Measurements from ENCODE around the gene MYO9A.
"Not testable (repeated sequence)": the region's sequence is repeated elsewhere in the genome, so short reads cannot be mapped to it uniquely, and the experiment has no call there.

The MYO9A gene

DNA sequence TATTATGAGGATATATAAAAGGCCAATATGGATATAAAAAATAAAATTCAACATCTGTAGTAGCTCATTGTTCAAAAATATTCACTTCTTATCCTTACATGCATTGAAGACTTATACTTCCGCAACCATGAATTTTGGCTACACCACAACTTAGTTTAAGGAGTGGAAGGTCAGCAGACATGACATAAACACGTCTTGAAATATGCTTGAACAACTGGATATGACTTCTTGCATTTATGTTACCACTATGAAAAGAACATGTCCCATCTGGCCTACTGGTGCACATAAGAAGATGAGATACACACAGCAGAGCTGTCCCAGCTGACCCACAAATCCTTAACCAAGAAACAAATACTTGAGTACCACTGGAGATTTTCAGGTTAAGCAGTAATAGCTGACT lies 52.1 kb downstream of the MYO9A start:
- DNase-seq (ENCODE audit: low read depth), result no peak
- H3K4me3 ChIP-seq (ENCODE audit: low read depth, low read length), result no peak overlapping the region
- TF ChIP-seq POLR2A (IDR thresholded peaks at IDR 0.05; ENCODE audit: extremely low read depth, insufficient read length), result no peak

DNA sequence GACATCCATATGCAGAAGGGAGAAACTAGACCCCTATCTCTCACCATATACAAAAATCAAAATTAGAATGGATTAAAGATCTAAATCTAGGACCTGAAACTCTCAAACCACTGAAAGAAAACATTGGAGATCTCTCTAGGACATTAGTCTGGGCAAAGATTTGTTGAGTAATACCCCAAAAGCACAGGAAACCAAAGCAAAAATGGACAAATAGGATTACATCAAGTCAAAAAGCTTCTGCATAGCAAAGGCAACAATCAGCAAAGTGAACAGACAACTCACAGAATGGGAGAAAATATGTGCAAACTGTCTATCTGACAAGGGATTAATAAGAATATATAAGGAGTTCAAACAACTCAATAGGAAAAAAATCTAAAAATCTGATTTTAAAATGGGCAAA lies 54.8 kb downstream of the MYO9A start:
- no peak overlapping the region for H3K4me3 ChIP-seq (ENCODE audit: low read depth, low read length)
- TF ChIP-seq POLR2A (IDR thresholded peaks at IDR 0.05; ENCODE audit: extremely low read depth, insufficient read length), result no peak
- no peak for DNase-seq (ENCODE audit: low read depth)

DNA sequence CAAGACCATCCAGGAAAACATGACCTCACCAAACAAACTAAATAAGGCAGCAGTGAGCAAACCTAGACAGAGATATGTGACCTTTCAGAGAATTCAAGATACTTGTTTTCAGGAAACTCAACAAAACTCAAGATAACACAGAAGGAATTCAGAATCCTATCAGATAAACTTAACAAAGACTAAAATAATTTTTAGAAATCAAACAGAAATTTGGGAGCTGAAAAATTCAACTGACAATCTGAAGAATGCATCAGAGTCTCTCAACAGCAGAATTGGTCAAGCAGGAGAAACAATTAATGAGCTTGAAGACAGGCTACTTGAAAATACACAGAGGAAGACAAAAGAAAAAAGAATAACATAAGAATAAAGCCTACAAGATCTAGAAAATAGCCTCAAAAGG lies 55.6 kb downstream of the MYO9A start:
- no peak for DNase-seq (ENCODE audit: low read depth)
- TF ChIP-seq, protein P1, sequence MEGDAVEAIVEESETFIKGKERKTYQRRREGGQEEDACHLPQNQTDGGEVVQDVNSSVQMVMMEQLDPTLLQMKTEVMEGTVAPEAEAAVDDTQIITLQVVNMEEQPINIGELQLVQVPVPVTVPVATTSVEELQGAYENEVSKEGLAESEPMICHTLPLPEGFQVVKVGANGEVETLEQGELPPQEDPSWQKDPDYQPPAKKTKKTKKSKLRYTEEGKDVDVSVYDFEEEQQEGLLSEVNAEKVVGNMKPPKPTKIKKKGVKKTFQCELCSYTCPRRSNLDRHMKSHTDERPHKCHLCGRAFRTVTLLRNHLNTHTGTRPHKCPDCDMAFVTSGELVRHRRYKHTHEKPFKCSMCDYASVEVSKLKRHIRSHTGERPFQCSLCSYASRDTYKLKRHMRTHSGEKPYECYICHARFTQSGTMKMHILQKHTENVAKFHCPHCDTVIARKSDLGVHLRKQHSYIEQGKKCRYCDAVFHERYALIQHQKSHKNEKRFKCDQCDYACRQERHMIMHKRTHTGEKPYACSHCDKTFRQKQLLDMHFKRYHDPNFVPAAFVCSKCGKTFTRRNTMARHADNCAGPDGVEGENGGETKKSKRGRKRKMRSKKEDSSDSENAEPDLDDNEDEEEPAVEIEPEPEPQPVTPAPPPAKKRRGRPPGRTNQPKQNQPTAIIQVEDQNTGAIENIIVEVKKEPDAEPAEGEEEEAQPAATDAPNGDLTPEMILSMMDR (IDR thresholded peaks at IDR 0.05; ENCODE audit: low read depth, low read length), result no peak
- TF ChIP-seq, protein P2, sequence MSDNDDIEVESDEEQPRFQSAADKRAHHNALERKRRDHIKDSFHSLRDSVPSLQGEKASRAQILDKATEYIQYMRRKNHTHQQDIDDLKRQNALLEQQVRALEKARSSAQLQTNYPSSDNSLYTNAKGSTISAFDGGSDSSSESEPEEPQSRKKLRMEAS (IDR thresholded peaks at IDR 0.05; ENCODE audit: low read depth, low read length), result no peak
- TF ChIP-seq POLR2A (IDR thresholded peaks at IDR 0.05; ENCODE audit: extremely low read depth, insufficient read length), result no peak
- TF ChIP-seq MYC (IDR thresholded peaks at IDR 0.05; ENCODE audit: low read depth, low read length), result no peak
- no peak overlapping the region for H3K4me3 ChIP-seq (ENCODE audit: low read depth, low read length)

DNA sequence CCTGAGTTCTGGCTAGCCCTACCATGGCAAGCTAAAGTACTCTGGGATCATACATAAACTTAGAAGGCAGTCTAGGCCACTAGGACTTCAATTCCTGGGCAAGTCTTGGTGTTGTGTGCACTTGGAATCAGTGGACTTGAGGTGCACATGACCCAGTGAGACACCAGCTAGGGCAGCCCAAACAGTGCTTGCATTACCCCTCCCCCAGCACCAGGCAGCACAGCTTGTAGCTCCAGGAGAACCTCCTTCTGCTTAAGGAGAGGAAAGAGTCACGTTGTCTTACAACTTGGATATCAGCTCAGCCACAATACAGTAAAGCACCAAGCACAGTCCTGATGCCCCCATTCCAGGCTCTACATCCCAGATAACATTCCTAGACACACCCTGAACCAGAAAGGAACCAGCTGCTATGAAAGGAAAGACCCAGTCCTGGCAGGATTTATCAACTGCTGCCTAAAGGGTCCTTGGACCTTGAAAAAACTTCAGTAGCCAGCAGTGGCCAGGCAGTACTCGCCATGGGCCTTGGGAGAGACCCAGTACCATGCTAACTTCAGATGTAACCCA lies 57.2 kb downstream of the MYO9A start:
- TF ChIP-seq, protein P2 (IDR thresholded peaks at IDR 0.05; ENCODE audit: low read depth, low read length), result no peak
- TF ChIP-seq POLR2A (IDR thresholded peaks at IDR 0.05; ENCODE audit: extremely low read depth, insufficient read length) (no peak), MYC (IDR thresholded peaks at IDR 0.05; ENCODE audit: low read depth, low read length) (no peak)
- TF ChIP-seq, protein P1 (IDR thresholded peaks at IDR 0.05; ENCODE audit: low read depth, low read length), result no peak

DNA sequence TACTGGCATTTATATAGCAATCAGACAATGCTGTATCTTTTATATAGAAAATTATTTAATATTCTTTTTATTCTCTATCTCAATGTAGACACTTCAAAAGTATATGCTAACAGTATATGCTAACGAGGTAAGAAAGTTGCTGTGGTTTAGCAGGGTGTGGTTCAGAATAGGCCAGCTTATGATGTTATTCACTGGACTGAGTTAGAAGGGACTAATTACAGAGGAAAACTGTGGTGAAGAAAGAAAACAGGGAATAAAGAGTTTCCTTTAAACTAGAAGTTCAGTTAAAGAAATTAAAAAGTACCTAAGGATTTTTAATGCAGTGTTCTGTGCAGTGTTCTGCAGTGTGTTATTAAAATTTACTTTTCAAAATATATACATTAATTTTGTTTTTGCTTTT lies 59.4 kb downstream of the MYO9A start:
- TF ChIP-seq, protein P2 (IDR thresholded peaks at IDR 0.05; ENCODE audit: low read depth, low read length), result no peak
- TF ChIP-seq POLR2A (IDR thresholded peaks at IDR 0.05; ENCODE audit: extremely low read depth, insufficient read length), result no peak
- no peak for TF ChIP-seq MYC (IDR thresholded peaks at IDR 0.05; ENCODE audit: low read depth, low read length)
- TF ChIP-seq, protein P1 (IDR thresholded peaks at IDR 0.05; ENCODE audit: low read depth, low read length), result no peak
- DNase-seq (ENCODE audit: low read depth), result no peak
- no peak overlapping the region for H3K4me3 ChIP-seq (ENCODE audit: low read depth, low read length)

More for the DNA sequence above, 57.2 kb downstream of the MYO9A start:
- no peak overlapping the region for H3K4me3 ChIP-seq (ENCODE audit: low read depth, low read length)
- no peak for DNase-seq (ENCODE audit: low read depth)

DNA sequence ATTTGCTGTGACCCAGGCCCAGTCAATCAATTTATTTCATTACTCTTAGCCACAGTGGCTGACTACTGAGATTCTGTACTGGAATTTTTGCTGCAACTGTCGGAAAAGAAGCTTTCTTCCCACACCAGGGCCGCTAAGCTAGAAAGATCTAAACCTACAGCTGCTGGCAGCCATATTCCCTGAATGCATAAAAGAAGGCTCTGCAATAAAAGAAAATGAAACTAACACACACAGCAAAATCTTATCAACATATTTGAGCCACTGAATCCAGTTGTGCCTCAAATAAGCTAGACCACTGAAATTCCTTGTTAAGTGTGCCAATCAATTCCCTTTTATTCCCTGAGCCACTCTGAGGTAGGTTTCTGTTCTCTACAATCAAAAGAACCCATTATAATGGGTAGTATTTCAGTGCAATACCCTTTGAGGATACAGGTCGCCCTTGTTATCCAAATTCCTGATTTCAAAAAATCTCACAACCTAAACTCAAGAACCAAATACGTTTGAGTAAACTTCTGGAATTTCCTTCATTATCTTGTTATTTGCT lies 60.3 kb downstream of the MYO9A start:
- H3K4me3 ChIP-seq (ENCODE audit: low read depth, low read length), result no peak overlapping the region
- DNase-seq (ENCODE audit: low read depth), result no peak
- TF ChIP-seq POLR2A (IDR thresholded peaks at IDR 0.05; ENCODE audit: extremely low read depth, insufficient read length) (no peak), MYC (IDR thresholded peaks at IDR 0.05; ENCODE audit: low read depth, low read length) (no peak)
- TF ChIP-seq, protein P1 (IDR thresholded peaks at IDR 0.05; ENCODE audit: low read depth, low read length), result no peak
- TF ChIP-seq, protein P2 (IDR thresholded peaks at IDR 0.05; ENCODE audit: low read depth, low read length), result no peak

DNA sequence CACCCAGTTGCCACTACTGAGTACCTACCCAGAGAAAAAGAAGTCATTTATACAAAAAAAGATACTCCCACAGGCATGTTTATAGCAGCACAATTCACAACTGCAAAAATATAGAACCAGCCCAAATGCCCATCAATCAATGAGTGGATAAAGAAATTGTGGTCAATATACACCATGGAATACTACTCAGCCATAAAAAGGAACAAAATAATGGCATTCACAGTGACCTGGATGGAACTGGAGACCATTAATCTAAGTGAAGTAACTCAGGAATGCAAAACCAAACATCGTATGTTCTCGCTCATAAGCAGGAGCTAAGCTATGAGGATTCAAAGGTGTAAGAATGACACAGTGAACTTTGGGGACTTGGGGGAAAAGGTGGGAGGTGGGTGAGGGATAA lies 61.7 kb downstream of the MYO9A start:
- not testable (repeated sequence) for DNase-seq (ENCODE audit: low read depth); H3K4me3 ChIP-seq (ENCODE audit: low read depth, low read length)

DNA sequence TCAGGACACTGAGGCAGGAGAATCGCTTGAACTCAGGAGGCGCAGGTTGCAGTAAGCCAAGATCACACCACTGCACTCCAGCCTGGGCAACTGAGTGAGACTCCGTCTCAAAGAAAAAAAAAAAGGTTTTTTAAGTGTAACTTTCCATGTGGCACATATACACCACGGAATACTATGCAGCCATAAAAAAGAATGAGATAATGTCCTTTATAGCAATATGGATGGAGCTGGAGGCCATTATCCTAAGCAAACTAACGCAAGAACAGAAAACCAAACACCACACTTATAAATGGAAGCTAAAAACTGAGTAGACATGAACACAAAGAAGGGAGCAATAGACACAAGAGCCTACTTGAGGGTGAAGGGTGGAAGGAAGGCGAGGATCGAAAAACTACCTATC lies 64.7 kb downstream of the MYO9A start:
- H3K4me3 ChIP-seq (ENCODE audit: low read depth, low read length); DNase-seq (ENCODE audit: low read depth): not testable (repeated sequence)
